ENCODE results near the gene ODR4. TPM values are rescaled to one million over a fixed set of nuclear protein-coding genes. Genes with fewer than 3 reads are reported as not detected.
"Not testable (repeated sequence)": the region's sequence is repeated elsewhere in the genome, so short reads cannot be mapped to it uniquely, and the experiment has no call there.

ODR4 gene
- total RNA-seq, 4 donors from 2014 or later = 9.6 to 16.8 (median 12.2) TPM

GRCh38 chr1:186390925-186391324, 15.3 kb downstream of the ODR4 start:
- WGBS, 2 donors = 88 to 96% methylated on average over 1 of the region's 1 CpG
- Histone ChIP-seq H3K4me1 (no peaks in the 10 kb centered on the region), H3K27ac (no peak overlapping the region), H3K9me3 (no peaks in the 10 kb centered on the region), H3K4me3 (no peak overlapping the region), H3K36me3 (peaks cover 7 to 94% (median 8%) of the 10 kb centered on the region in 3 donors), H3K27me3 (no peaks in the 10 kb centered on the region)
- intact Hi-C loops (cut with DNase I) = no loop called here
- DNase-seq = no peak
- TF ChIP-seq CTCF (IDR thresholded peaks at IDR 0.05) (no peak), POLR2A (IDR thresholded peaks at IDR 0.05) (no peak)

- H3K36me3 ChIP-seq = peaks cover 7 to 99% (median 8%) of the 10 kb centered on the region in 3 donors
- TF ChIP-seq POLR2A (IDR thresholded peaks at IDR 0.05) (no peak), CTCF (IDR thresholded peaks at IDR 0.05) (no peak)
- no peaks in the 10 kb centered on the region for H3K27me3 ChIP-seq
- no peak overlapping the region for H3K27ac ChIP-seq
- no peaks in the 10 kb centered on the region for H3K9me3 ChIP-seq
- 86% methylated on average over 4 of the region's 4 CpGs for WGBS, 2 donors
- intact Hi-C loops (cut with DNase I) = no loop called here
- no peak overlapping the region for H3K4me3 ChIP-seq
- H3K4me1 ChIP-seq = no peaks in the 10 kb centered on the region
- no peak for DNase-seq
Measured at GRCh38 chr1:186391841-186392240, 16.2 kb downstream of the ODR4 start.

- WGBS, 2 donors = 89 to 91% methylated on average over 6 of the region's 6 CpGs
- H3K27me3 ChIP-seq; H3K27ac ChIP-seq; H3K9me3 ChIP-seq; intact Hi-C loops (cut with DNase I); DNase-seq; H3K4me1 ChIP-seq; H3K4me3 ChIP-seq: not testable (repeated sequence)
- peaks cover 7 to 99% (median 8%) of the 10 kb centered on the region in 3 donors for H3K36me3 ChIP-seq
Measured at GRCh38 chr1:186392711-186393110, 17.1 kb downstream of the ODR4 start.

GRCh38 chr1:186401446-186401845, 25.8 kb downstream of the ODR4 start:
- H3K27me3 ChIP-seq; DNase-seq; H3K27ac ChIP-seq; H3K9me3 ChIP-seq; intact Hi-C loops (cut with DNase I); H3K4me1 ChIP-seq; H3K4me3 ChIP-seq: not testable (repeated sequence)
- peaks cover 0 to 83% (median 8%) of the 10 kb centered on the region in 3 donors for H3K36me3 ChIP-seq
- 86 to 87% methylated on average over 2 of the region's 2 CpGs for WGBS, 2 donors

- no peak for DNase-seq
- H3K36me3 ChIP-seq = peaks cover 0 to 82% (median 8%) of the 10 kb centered on the region in 3 donors
- H3K4me3 ChIP-seq = no peak overlapping the region
- no peaks in the 10 kb centered on the region for H3K9me3 ChIP-seq
- H3K27me3 ChIP-seq = no peaks in the 10 kb centered on the region
- H3K4me1 ChIP-seq = no peaks in the 10 kb centered on the region
- no peak for TF ChIP-seq POLR2A (IDR thresholded peaks at IDR 0.05)
- no peak for TF ChIP-seq CTCF (IDR thresholded peaks at IDR 0.05)
- intact Hi-C loops (cut with DNase I) = no loop called here
- no peak overlapping the region for H3K27ac ChIP-seq
Measured at GRCh38 chr1:186403632-186404031, 28.0 kb downstream of the ODR4 start.

GRCh38 chr1:186404454-186405051, 28.9 kb downstream of the ODR4 start:
- WGBS, 2 donors = 41 to 43% methylated on average over 5 of the region's 5 CpGs
- Histone ChIP-seq H3K9me3 (no peaks in the 10 kb centered on the region), H3K27me3 (no peaks in the 10 kb centered on the region), H3K36me3 (peaks cover 0 to 82% (median 4%) of the 10 kb centered on the region in 3 donors), H3K27ac (no peak overlapping the region), H3K4me1 (no peaks in the 10 kb centered on the region), H3K4me3 (no peak overlapping the region)
- DNase-seq = no peak
- intact Hi-C loops (cut with DNase I) = no loop called here
- no peak for TF ChIP-seq POLR2A (IDR thresholded peaks at IDR 0.05)
- TF ChIP-seq CTCF (IDR thresholded peaks at IDR 0.05) = peak; percentile 25 to 78 (median 60)

Measured in esophagus squamous epithelium (tissue), 5 donors.